BE2C (cell line): Measurements from ENCODE around the gene FXYD6.
A peak's percentile ranks its signal among the peaks of the same experiment; 100 is the strongest.

Experiments
- DNase-seq: peaks from one replicate; pipeline ENCODE4 v3.0.0-alpha.2; 2020
- H3K27me3 ChIP-seq: fragments of 250-450 bp; sonication (Bioruptor Pico); 2 replicates; pipeline ENCODE4 v1.5.1; 2020; ENCODE audit warnings: mild to moderate bottlenecking
- H3K36me3 ChIP-seq: fragments of 250-450 bp; sonication (Bioruptor Pico); 2 replicates; pipeline ENCODE4 v1.5.1; 2020; ENCODE audit warnings: mild to moderate bottlenecking
- H3K4me1 ChIP-seq: fragments of 250-450 bp; sonication (Bioruptor Pico); 2 replicates; pipeline ENCODE4 v1.5.1; 2020
- H3K4me3 ChIP-seq: 2 replicates; pipeline ENCODE4 v1.5.1; 2011; ENCODE audit warnings: low read depth, low read length
- H3K9me3 ChIP-seq: fragments of 250-450 bp; sonication (Bioruptor Pico); 2 replicates; pipeline ENCODE4 v1.5.1; 2020
- TF ChIP-seq, protein P1 (sequence below): IDR thresholded peaks from 2 replicates; pipeline ENCODE4 v1.5.1; 2012; ENCODE audit warnings: mild to moderate bottlenecking, low read depth, low read length

The FXYD6 gene

DNA sequence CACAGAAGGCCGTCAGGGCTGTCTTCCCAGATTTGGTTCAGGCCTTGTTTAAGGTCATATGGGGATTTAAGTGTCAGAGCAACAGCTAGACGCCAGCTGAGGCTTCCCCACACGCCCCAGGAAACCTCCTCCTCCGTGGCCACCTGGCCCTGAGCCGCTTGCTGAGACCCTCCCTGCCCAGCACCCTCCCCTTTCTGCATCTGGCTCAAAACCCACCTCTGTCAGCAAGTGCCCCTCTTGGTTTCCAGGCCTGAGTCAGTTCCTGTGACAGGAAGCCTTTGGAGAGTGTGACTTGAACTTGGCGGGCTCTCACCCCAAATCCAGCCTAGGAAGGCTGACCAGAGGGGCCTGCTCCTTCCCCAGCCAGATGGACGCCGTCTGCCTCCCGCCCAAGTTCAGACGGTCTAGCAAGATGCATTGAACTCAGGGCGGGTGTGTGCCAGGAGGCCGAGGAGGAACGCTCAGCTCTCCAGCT lies 52.5 kb downstream of the FXYD6 start:
- H3K4me1 ChIP-seq = peaks cover 7% of the 10 kb centered on the region; the same call in 1 of the 2 replicates
- H3K36me3 ChIP-seq = no peaks in the 10 kb centered on the region
- DNase-seq = no peak
- TF ChIP-seq, protein P1, sequence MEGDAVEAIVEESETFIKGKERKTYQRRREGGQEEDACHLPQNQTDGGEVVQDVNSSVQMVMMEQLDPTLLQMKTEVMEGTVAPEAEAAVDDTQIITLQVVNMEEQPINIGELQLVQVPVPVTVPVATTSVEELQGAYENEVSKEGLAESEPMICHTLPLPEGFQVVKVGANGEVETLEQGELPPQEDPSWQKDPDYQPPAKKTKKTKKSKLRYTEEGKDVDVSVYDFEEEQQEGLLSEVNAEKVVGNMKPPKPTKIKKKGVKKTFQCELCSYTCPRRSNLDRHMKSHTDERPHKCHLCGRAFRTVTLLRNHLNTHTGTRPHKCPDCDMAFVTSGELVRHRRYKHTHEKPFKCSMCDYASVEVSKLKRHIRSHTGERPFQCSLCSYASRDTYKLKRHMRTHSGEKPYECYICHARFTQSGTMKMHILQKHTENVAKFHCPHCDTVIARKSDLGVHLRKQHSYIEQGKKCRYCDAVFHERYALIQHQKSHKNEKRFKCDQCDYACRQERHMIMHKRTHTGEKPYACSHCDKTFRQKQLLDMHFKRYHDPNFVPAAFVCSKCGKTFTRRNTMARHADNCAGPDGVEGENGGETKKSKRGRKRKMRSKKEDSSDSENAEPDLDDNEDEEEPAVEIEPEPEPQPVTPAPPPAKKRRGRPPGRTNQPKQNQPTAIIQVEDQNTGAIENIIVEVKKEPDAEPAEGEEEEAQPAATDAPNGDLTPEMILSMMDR = no peak
- no peaks in the 10 kb centered on the region for H3K9me3 ChIP-seq
- H3K27me3 ChIP-seq = no peaks in the 10 kb centered on the region
- H3K4me3 ChIP-seq = no peak overlapping the region

DNA sequence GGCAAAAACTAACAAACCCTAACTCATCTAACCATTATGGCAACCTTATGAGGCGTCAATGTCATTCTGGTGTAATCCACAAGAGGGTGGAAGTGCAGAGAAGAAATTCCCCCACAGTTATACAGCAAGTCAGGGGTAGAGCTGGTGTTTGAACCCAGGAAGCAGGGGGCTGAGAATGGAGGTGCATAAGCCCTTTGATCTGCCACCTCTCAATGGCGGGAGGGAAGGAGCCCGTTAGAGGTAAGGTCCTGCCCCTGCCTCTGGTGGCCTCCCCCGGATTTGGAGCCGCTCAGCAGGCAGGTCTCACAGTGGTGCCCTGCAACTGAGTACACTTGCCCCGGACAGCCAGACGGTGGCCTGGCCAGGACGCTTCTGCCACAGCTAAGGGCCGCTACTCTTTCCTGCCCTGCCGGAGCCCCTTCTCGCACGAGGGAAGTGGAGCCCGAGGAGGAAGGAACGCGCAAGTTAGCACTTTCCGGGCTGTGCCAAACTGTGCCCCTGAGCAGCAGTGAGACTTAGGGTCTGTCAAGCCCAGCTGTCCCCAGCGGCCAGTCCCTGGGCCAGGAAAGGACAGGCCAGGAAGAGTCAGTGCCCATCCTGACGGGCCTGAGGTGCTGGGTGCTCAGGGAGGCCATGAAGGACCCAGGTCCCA lies 53.0 kb downstream of the FXYD6 start:
- no peak for DNase-seq
- Histone ChIP-seq H3K36me3 (no peaks in the 10 kb centered on the region), H3K4me1 (peaks cover 2% of the 10 kb centered on the region; the same call in 1 of the 2 replicates), H3K4me3 (no peak overlapping the region), H3K27me3 (no peaks in the 10 kb centered on the region), H3K9me3 (no peaks in the 10 kb centered on the region)
- TF ChIP-seq, protein P1 = peak; percentile 55

DNA sequence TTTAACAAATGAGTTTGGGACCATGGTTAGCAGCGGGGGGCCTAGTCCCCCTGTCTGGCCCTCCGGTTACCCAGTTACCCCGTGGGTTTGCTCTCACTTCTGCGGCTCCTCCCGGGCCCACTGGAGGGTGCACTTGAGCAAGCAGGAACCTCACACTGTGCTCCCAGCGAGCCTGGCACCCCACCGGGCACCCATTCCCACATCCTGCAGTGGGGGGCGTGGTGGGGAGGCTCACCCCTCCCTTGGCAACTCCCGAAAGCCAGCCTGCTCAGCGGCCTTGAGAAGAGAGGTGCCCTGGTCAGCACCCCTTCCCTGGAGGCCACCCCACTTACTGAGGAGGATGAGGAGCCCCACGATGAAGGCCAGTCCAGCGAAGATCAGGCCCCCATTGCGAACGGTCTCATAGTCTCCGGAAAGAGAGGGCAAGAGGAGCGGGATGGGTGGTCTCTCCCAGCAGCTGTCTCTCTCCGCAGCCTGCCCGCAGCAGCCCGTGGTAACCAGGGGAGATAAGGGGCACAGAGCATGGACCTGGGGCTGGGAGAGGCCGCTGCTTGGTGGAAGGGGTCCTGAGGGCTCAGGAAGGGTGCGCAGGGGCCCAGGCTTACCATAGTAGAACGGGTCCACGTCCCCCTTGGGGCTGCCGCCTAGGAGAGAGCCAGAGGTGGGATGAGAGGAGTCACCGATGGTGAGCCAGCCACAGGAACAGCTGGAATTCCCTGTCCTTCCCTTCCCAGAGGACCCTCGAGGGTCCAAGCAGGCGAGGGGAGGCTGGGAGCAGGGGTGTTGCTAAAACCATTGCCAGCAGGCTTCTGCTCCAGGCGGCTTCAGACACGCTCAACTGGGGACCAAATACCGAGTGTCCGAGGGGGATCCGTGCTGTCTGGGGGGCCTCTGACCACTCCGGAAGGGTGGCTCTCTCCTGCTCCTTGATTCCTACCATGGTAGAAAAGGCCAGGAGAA lies 54.1 kb downstream of the FXYD6 start:
- Histone ChIP-seq H3K9me3 (no peaks in the 10 kb centered on the region), H3K4me3 (no peak overlapping the region), H3K36me3 (no peaks in the 10 kb centered on the region), H3K27me3 (no peaks in the 10 kb centered on the region), H3K4me1 (peaks cover 6% of the 10 kb centered on the region)
- DNase-seq = peak; percentile 73
- TF ChIP-seq, protein P1 = peak; percentile 84

DNA sequence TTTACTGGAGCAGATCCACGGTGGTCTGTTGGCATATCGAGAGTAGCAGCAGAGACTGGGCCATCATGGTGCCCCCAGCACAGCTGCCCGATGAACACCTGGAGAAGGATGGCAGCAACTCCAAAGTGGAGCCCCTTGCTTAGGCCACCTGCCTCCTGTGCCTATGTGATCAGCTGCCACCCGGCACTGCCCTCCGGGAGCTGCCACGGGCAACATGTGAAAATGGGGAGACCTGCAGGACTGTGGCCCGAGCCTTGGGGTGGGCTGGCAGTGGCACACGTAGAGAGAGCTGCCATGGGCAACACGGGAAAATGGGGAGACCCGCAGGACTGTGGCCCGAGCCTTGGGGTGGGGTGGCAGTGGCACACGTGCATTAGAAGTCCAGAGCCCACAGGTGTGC lies 55.0 kb downstream of the FXYD6 start:
- no peaks in the 10 kb centered on the region for H3K27me3 ChIP-seq
- no peaks in the 10 kb centered on the region for H3K9me3 ChIP-seq
- TF ChIP-seq, protein P1 = no peak
- DNase-seq = no peak
- no peak overlapping the region for H3K4me3 ChIP-seq
- H3K36me3 ChIP-seq = no peaks in the 10 kb centered on the region
- peaks cover 15% of the 10 kb centered on the region for H3K4me1 ChIP-seq

DNA sequence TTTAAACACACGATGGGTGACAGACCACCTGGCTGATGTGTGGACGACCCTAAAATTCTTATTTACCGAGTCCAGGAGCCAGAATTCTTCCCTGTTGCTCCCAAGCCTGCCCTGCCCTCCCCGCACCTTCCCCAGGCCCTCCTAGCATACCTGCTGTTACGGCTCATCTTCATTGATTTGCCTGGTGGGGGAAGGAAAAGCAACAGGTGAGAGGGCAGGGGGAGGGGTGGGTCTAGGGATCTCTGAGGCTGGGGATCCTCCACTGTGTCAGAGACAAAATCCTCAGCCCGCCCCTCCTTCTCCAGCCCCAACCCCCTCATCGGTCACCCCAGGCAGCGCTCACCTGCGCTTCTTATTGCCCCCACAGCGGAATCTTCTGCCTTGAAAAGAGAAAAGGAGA lies 55.9 kb downstream of the FXYD6 start:
- Histone ChIP-seq H3K36me3 (no peaks in the 10 kb centered on the region), H3K4me3 (no peak overlapping the region), H3K27me3 (no peaks in the 10 kb centered on the region), H3K9me3 (no peaks in the 10 kb centered on the region), H3K4me1 (peaks cover 22% of the 10 kb centered on the region)
- TF ChIP-seq, protein P1 = no peak
- no peak for DNase-seq
